ENCODE data around the gene SEMA3B.
A peak's percentile ranks its signal among the peaks of the same experiment; 100 is the strongest.
"Not testable (repeated sequence)": the region's sequence is repeated elsewhere in the genome, so short reads cannot be mapped to it uniquely, and the experiment has no call there.

Gene SEMA3B

DNA sequence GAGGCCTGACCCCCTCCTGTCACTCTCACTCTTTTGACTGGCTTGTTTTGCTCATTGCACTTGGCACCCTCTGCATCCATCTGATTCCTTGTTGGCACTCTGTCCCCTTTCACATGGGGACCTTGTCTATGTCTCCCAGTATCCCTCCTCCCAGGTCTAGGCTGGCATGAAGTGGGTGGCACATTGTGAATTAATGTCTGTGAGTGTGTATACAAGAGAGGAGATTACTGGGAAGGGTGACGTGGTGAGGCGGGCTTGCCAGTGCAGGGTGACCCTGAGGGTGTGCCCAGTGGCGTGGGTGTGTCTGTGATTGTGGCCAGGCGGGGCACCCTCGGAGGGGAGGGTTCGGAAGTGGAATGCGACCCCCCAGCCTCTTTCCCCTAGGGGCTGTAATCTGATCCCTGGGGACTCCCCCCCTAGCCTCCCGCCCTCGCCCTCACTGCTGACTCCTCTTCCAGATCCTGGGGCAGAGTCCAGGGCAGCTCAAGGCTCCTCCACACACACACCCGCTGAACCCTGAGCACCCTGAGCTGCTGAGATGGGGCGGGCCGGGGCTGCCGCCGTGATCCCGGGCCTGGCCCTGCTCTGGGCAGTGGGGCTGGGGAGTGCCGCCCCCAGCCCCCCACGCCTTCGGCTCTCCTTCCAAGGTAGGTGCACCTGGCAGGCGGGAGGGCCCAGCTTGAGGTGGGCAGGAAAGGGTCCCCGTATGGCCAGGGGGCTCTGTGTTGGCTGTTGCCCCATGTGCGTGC is at the start of gene SEMA3B:
TSS of gene SEMA3B (plus strand) at position 445 of the 749 bp plus-strand sequence. CDS start at position 539, 94 bp downstream.
- no peak for DNase-seq (ENCODE audit: low read depth)

- no peak for DNase-seq (ENCODE audit: low read depth)
Measured at GRCh38 chr3:50219285-50219684, 49.7 kb upstream of the SEMA3B start.

GRCh38 chr3:50220109-50220508 is 48.8 kb upstream of the SEMA3B start:
- DNase-seq (ENCODE audit: low read depth), result no peak

- DNase-seq (ENCODE audit: low read depth), result no peak
Measured at GRCh38 chr3:50221051-50221410, 47.9 kb upstream of the SEMA3B start.

DNA sequence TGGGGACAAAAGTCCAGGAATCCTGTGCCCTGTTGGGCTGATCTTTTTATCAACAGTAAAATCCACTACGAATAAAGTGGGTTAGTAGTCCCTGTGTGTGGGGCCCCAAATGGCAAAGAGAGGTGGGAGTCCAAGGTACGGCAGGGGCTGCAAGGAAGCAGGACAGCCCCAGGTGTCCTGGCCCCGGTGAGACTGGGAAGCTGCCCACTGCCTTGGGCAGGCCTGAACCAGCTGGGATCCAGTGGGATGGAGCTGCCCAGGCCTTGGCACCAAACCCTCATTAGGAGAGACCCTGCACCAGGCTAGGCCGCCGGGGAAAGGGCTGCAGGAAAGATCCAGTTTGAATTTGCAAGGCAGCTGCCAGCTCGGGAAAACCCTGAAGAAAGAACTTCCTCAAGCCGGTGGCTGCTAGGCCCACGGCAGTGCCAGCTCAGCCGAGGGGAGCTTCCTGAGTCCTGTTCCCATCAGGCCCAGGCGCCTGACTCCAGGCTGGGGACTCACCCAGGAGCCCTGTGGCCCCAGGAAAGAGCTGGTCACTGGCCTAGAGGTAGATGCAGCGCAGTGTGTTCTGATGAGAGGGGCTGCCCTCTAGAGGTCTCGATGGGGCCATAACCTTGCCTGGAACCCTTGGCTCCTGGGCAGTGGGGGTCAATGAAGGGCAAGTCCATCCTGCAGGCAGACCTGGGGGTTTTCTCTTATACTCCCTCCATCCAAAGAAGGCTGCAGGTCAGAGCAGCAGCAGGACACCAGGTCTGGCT is 47.4 kb upstream of the SEMA3B start:
- DNase-seq (ENCODE audit: low read depth), result no peak

GRCh38 chr3:50222169-50222528 is 46.8 kb upstream of the SEMA3B start:
- DNase-seq (ENCODE audit: low read depth), result no peak

- no peak for DNase-seq (ENCODE audit: low read depth)
Measured at GRCh38 chr3:50224639-50225038, 44.3 kb upstream of the SEMA3B start.

GRCh38 chr3:50226888-50227389 is 42.0 kb upstream of the SEMA3B start:
- no peak for DNase-seq (ENCODE audit: low read depth)

DNA sequence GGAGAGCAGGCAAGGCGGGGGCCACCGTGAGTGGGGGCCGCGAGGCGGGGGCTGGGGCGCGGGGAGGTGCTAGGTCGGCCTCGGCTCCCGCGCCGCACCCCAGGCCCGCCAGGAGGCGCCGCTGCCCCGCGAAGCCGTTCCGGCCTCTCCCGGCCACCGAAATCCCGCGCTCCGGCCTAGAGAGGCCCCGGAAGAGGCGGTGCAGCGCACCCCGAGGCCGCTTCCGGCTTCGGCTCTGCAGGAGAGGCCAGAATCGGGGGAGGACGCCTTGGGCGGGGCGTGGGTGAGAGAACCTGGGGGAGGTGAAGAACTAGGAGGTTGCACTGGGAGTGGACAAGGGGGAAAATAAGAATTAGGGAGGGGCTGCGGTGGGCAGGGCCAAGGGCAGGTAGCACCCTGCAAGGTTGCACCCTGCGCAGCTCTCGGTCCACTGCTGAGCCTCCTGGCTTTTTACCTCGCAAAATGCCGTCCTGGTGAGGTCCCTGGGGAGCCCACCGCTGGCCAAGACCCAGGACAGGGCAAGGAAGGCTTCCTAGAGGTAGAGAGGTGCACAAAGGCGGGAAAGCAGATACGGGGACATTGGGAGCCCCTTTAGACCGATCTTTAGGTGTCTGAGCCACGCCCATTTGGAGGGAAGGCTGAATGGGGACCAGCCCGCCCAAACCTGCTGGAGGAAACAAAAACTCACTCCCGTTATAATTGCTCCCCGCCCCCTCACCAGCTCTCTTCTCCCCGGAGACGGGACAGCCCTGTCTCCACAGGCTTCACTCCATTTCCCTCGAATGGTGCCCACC is 41.4 kb upstream of the SEMA3B start:
- peak; percentile 90 for DNase-seq (ENCODE audit: low read depth)

GRCh38 chr3:50228184-50228763 is 40.7 kb upstream of the SEMA3B start:
- DNase-seq (ENCODE audit: low read depth), result not testable (repeated sequence)

DNA sequence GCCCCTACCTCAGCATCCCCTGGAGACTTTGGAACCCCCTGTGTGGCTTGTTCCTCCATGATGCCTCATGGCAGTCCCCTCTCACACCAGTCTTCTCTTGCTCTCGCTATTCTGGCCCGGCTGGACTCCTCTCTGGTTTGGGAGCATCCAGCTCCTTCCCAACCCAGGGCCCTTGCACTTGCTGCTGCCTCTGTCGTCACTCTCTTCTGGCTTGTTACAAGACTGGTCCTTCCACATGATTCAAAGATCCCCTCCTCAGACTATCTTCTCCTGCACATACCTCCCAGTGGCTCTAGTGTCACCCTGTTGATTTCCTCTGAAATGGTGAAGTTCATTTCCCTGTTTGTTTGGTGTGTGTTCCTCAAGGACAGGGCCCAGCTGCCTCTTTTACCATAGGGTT is 39.5 kb upstream of the SEMA3B start:
- no peak for DNase-seq (ENCODE audit: low read depth)

- DNase-seq (ENCODE audit: low read depth), result no peak
Measured at GRCh38 chr3:50230104-50230793, 38.7 kb upstream of the SEMA3B start.

- no peak for DNase-seq (ENCODE audit: low read depth)
Measured at GRCh38 chr3:50230794-50231125, 38.2 kb upstream of the SEMA3B start.

DNA sequence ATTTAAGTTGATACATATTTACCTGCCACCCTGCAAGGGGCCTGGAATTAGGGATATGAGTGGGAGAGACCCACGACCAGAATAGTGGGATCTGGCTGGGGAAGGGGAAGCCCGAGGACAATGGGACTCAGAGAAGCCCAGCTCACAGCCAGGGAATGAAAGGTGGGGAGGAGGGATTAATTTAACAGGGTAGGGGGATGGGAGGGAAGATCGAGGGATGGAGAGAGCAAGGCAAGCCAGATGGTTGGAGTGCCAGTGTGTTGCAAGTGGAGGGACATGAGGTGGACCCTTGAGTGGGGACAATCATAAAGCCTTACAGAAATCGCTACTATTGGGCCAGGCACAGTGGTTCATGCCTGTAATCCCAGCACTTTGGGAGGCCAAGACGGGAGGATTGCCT is 37.4 kb upstream of the SEMA3B start:
- no peak for DNase-seq (ENCODE audit: low read depth)

GRCh38 chr3:50232303-50232702 is 36.6 kb upstream of the SEMA3B start:
- DNase-seq (ENCODE audit: low read depth), result no peak

- no peak for DNase-seq (ENCODE audit: low read depth)
Measured at GRCh38 chr3:50233176-50233575, 35.8 kb upstream of the SEMA3B start.

GRCh38 chr3:50235716-50236483 is 33.0 kb upstream of the SEMA3B start, which contains the start of gene GNAI2:
Gene GNAI2 (plus strand): TSS chr3:50236204. CDS start chr3:50236336, 132 bp downstream.
- DNase-seq (ENCODE audit: low read depth), result peak; percentile 99

DNA sequence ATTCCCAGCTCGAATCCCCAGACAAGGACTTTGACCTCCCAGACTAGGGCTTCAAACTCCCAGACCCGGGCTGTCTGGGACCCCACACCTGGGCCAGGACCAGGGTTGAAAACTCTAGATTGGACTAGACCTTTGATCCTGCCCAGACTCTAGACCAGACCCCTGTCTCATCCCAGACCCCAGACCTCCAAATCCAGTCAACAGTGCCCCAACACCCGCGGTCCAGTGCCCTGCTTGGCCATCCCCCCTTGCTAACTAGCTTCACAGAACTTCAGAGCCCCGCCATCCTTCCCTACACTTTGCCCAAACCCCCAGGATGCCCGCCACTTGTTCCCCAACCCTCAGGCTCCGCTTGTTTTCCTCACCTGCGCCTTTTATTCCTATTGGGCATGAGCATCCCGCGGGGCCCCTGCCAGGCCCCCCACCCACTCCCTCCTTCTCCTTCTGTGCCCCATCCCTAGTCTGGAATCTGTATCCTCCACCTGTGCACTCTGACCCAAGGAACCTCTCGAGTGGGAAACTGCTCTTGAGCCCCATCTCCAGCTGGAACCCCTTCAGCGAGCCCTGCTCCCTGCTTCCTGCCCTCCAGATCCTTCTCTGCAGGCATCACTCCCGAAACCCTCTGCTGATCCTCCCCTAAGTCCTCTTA is 32.3 kb upstream of the SEMA3B start:
- DNase-seq (ENCODE audit: low read depth), result no peak

DNA sequence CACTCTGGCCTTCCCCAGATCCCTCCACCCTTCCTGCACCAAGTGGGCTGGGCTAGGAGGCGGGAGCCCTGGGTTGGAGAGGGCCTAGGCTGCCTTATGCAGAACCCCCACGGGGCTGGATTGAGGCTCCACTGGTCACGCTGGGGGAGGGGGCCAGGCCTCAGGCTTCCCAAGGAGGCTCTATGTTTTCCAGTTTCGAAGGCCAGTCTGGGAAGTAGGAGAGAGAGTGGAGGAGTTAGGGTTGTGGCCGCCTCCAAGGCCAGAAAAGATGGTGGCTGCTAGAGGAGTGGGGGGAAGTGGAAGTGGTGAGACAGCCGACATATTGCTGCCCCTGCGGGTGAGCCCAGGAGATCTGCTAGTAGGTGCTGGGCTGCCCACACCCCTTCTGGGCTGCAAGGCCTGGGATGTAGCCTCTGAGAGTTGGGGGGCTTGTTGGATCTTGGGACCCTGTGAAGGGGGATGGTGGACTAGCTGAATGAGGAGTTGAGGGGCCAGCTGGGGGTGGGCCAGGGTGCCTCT is 31.8 kb upstream of the SEMA3B start:
- no peak for DNase-seq (ENCODE audit: low read depth)

All from activated T-helper 1 cell treated with Interleukin-2 at 50 U/mL for 16 hours (primary cell).